AG04450 (cell line): ENCODE measurements around the gene TINAGL1. TPM values are rescaled to one million over a fixed set of nuclear protein-coding genes. Genes with fewer than 3 reads are reported as not detected.
"Not testable (repeated sequence)": the region's sequence is repeated elsewhere in the genome, so short reads cannot be mapped to it uniquely, and the experiment has no call there.

Source experiments
- CTCF ChIA-PET: fragments of 300-600, 350-600 bp; formaldehyde crosslinking; extraction: SDS; loops from one replicate; lab custom pipeline; 2022; ENCODE audit warnings: antibody characterized with exemption, inconsistent platforms; lab: Charles Lee
- POLR2A ChIA-PET: fragments of 350-600 bp; formaldehyde crosslinking; extraction: SDS; loops from one replicate; lab custom pipeline; 2021; ENCODE audit warnings: antibody characterized with exemption, inconsistent platforms; lab: Yijun Ruan, JAX
- DNase-seq: peaks from one replicate; pipeline ENCODE4 v3.0.0-alpha.2; 2011; ENCODE audit warnings: low read depth, low spot score
- H3K27ac ChIP-seq: one replicate; pipeline ENCODE4 v1.5.1; 2012; ENCODE audit warnings: low read depth, low read length, control low read depth
- H3K27me3 ChIP-seq: one replicate; pipeline ENCODE4 v1.6.0; 2012; ENCODE audit warnings: low read length; ENCODE audit not compliant: control insufficient read depth, insufficient read depth
- H3K4me3 ChIP-seq: 2 replicates; pipeline ENCODE4 v1.5.1; 2011; ENCODE audit warnings: mild to moderate bottlenecking, low read depth, low read length, control low read depth
- H3K9me3 ChIP-seq: 2 replicates; pipeline ENCODE4 v1.5.1; 2012; ENCODE audit warnings: low read length; ENCODE audit not compliant: control insufficient read depth, insufficient read depth
- CTCF ChIP-seq: IDR thresholded peaks from 2 replicates; pipeline ENCODE4 v1.5.1; 2011; ENCODE audit warnings: low read depth, low read length, control low read depth, inconsistent platforms
- polyA plus RNA-seq: library from polyadenylated mRNA; depleted of rRNA; stranded (reverse); fragments of >200 nt; gene quantifications from 2 replicates; pipeline ENCODE4 v1.2.3, GENCODE V29; 2011

Gene TINAGL1
- polyA plus RNA-seq, 1 experiment, result 0.36 TPM

- no peak for TF ChIP-seq CTCF
- no peak for DNase-seq
- Histone ChIP-seq H3K9me3 (no peaks in the 10 kb centered on the region), H3K4me3 (no peak overlapping the region), H3K27me3 (no peaks in the 10 kb centered on the region), H3K27ac (no peak overlapping the region)
- ChIA-PET CTCF (interaction anchor here (1.0 kb wide), 1 partner anchor 17 kb away, joined by 3 read pairs; no protein-coding TSS in a partner anchor), POLR2A (no interaction called here)
Observed at GRCh38 chr1:31586376-31587327, 10.3 kb downstream of the TINAGL1 start.

GRCh38 chr1:31587328-31587699 lies 11.0 kb downstream of the TINAGL1 start:
- not testable (repeated sequence) for H3K4me3 ChIP-seq

GRCh38 chr1:31587720-31588423 lies 11.6 kb downstream of the TINAGL1 start:
- Histone ChIP-seq H3K4me3 (no peak overlapping the region), H3K27me3 (peaks cover 4% of the 10 kb centered on the region), H3K9me3 (no peaks in the 10 kb centered on the region), H3K27ac (no peak overlapping the region)
- ChIA-PET POLR2A (interaction anchor here (0.6 kb wide), 1 partner anchor 10 kb away, joined by 4 read pairs; no protein-coding TSS in a partner anchor), CTCF (interaction anchor here (0.6 to 0.9 kb wide), 3 partner anchors 57 to 453 kb away, joined by 3 read pairs; no protein-coding TSS in a partner anchor)
- no peak for DNase-seq
- peak; percentile 65 for TF ChIP-seq CTCF

More at GRCh38 chr1:31587328-31587699, 11.0 kb downstream of the TINAGL1 start:
- H3K27ac ChIP-seq, CTCF ChIA-PET, DNase-seq, H3K9me3 ChIP-seq, H3K27me3 ChIP-seq: not testable (repeated sequence)
- POLR2A ChIA-PET, result interaction anchor here (0.6 kb wide), 1 partner anchor 9 kb away, joined by 4 read pairs; no protein-coding TSS in a partner anchor

GRCh38 chr1:31588751-31589515 lies 12.6 kb downstream of the TINAGL1 start:
- no peak overlapping the region for H3K4me3 ChIP-seq
- TF ChIP-seq CTCF, result no peak
- ChIA-PET POLR2A (interaction anchor here (0.6 kb wide), 1 partner anchor 611 kb away, joined by 3 read pairs; the partner anchor contains the start of gene CCDC28B), CTCF (no interaction called here)
- no peak overlapping the region for H3K27ac ChIP-seq
- no peak for DNase-seq
- peaks cover 6% of the 10 kb centered on the region for H3K27me3 ChIP-seq
- H3K9me3 ChIP-seq, result no peaks in the 10 kb centered on the region
